GM23338 (cell line): ENCODE results near the gene DCUN1D2. TPM values are rescaled to one million over a fixed set of nuclear protein-coding genes. Genes with fewer than 3 reads are reported as not detected.

ENCODE experiments used
- ATAC-seq: fragments of 200-7000 bp; cut with Tn5 transposase; 3 replicates; pipeline ENCODE4 v1.9.1; 2020
- DNase-seq: peaks from one replicate; pipeline ENCODE4 v3.0.0-alpha.2; 2015; ENCODE audit warnings: low spot score
- H2AFZ ChIP-seq: fragments of 200-600 bp; sonication (generic); 2 replicates; pipeline ENCODE4 v1.8.0; 2016; ENCODE audit warnings: antibody characterized with exemption, mild to moderate bottlenecking, moderate library complexity
- H3F3A ChIP-seq: fragments of 200-600 bp; sonication (generic); replicated peaks from 2 replicates; pipeline ENCODE4 v1.8.0; 2017; ENCODE audit warnings: antibody characterized with exemption, mixed run types, low read depth
- H3K27ac ChIP-seq: fragments of 200-600 bp; sonication (generic); 2 replicates; pipeline ENCODE4 v1.6.1; 2016; ENCODE audit warnings: low read depth
- H3K27me3 ChIP-seq: fragments of 200-600 bp; sonication (generic); 2 replicates; pipeline ENCODE4 v1.8.0; 2016; ENCODE audit warnings: mild to moderate bottlenecking, mixed run types, moderate library complexity; ENCODE audit not compliant: insufficient read depth
- H3K36me3 ChIP-seq: fragments of 200-600 bp; sonication (generic); 2 replicates; pipeline ENCODE4 v1.8.0; 2016; ENCODE audit warnings: mild to moderate bottlenecking; ENCODE audit not compliant: insufficient read depth
- H3K4me1 ChIP-seq: fragments of 200-600 bp; sonication (generic); 2 replicates; pipeline ENCODE4 v1.8.0; 2016; ENCODE audit warnings: mild to moderate bottlenecking, moderate library complexity; ENCODE audit not compliant: insufficient read depth
- H3K4me2 ChIP-seq: fragments of 200-600 bp; sonication (generic); 2 replicates; pipeline ENCODE4 v1.7.1; 2017; ENCODE audit warnings: mixed run types
- H3K4me3 ChIP-seq: fragments of 200-600 bp; sonication (generic); 2 replicates; pipeline ENCODE4 v1.6.1; 2016; ENCODE audit warnings: mixed run types
- H3K79me2 ChIP-seq: fragments of 200-600 bp; sonication (generic); replicated peaks from 2 replicates; pipeline ENCODE4 v1.8.0; 2017; ENCODE audit warnings: mild to moderate bottlenecking; ENCODE audit not compliant: insufficient read depth
- H3K9me2 ChIP-seq: fragments of 200-600 bp; sonication (generic); 2 replicates; pipeline ENCODE4 v1.8.0; 2017; ENCODE audit not compliant: insufficient read depth
- H4K20me1 ChIP-seq: fragments of 200-600 bp; sonication (generic); replicated peaks from 2 replicates; pipeline ENCODE4 v1.8.0; 2017; ENCODE audit warnings: mild to moderate bottlenecking; ENCODE audit not compliant: insufficient read depth
- H3K27ac Mint-ChIP-seq: 2 replicates; pipeline ENCODE4 v1.8.0; 2020; ENCODE audit warnings: inconsistent platforms, mild to moderate bottlenecking, moderate library complexity, mixed read lengths
- H3K27me3 Mint-ChIP-seq: 3 replicates; pipeline ENCODE4 v1.8.0; 2022; ENCODE audit warnings: low read depth, mild to moderate bottlenecking, moderate library complexity, mixed read lengths, inconsistent platforms; ENCODE audit not compliant: insufficient read depth, poor library complexity
- H3K36me3 Mint-ChIP-seq: 3 replicates; pipeline ENCODE4 v1.8.0; 2021; ENCODE audit warnings: low read depth, mild to moderate bottlenecking, inconsistent platforms, moderate library complexity, mixed read lengths
- H3K4me1 Mint-ChIP-seq: 3 replicates; pipeline ENCODE4 v1.8.0; 2020; ENCODE audit warnings: mild to moderate bottlenecking, inconsistent platforms, mixed read lengths
- H3K4me3 Mint-ChIP-seq: 3 replicates; pipeline ENCODE4 v1.8.0; 2021; ENCODE audit warnings: moderate library complexity, mild to moderate bottlenecking, inconsistent platforms, mixed read lengths
- H3K9me3 Mint-ChIP-seq: 3 replicates; pipeline ENCODE4 v1.8.0; 2020; ENCODE audit warnings: moderate library complexity, mild to moderate bottlenecking, inconsistent platforms, mixed read lengths
- CREB1 ChIP-seq: fragments of 250-450 bp; sonication (Bioruptor Pico); IDR thresholded peaks from 2 replicates; pipeline ENCODE4 v1.5.0; 2020; ENCODE audit warnings: low read depth, mild to moderate bottlenecking, moderate library complexity
- EZH2 ChIP-seq: fragments of 200-600 bp; sonication (generic); IDR thresholded peaks from one replicate; pipeline ENCODE4 v1.8.0; 2017; ENCODE audit warnings: antibody characterized with exemption, mild to moderate bottlenecking, low read depth; ENCODE audit not compliant: unreplicated experiment
- EZH2phosphoT487 ChIP-seq: fragments of 200-600 bp; sonication (generic); IDR thresholded peaks from one replicate; pipeline ENCODE4 v1.8.1; 2018; ENCODE audit warnings: antibody characterized with exemption; ENCODE audit not compliant: unreplicated experiment
- JUNB ChIP-seq: IDR thresholded peaks from one replicate; pipeline ENCODE4 v1.6.1; 2016; ENCODE audit warnings: antibody characterized with exemption; ENCODE audit not compliant: unreplicated experiment
- NANOG ChIP-seq: IDR thresholded peaks from 2 replicates; pipeline ENCODE4 v1.6.1; 2016; ENCODE audit warnings: antibody characterized with exemption, borderline replicate concordance
- STAT1 ChIP-seq: IDR thresholded peaks from one replicate; pipeline ENCODE4 v1.6.1; 2016; ENCODE audit warnings: antibody characterized with exemption; ENCODE audit not compliant: unreplicated experiment
- polyA plus RNA-seq: library from polyadenylated mRNA; unstranded; fragments of >200 nt; fragmentation: Nextera tagmentation; extraction: Ambion mirVana; gene quantifications from 2 replicates; pipeline ENCODE4 v1.2.1, GENCODE V29; 2016
- total RNA-seq: library from RNA; depleted of rRNA; stranded (reverse); fragments of >200 nt; shearing (Covaris generic); gene quantifications from 2 replicates; pipeline ENCODE4 v1.2.3, GENCODE V29; 2014
- TF ChIP-seq, protein P1 (sequence below): fragments of 250-450 bp; sonication (Bioruptor Pico); IDR thresholded peaks from 2 replicates; pipeline ENCODE4 v1.5.0; 2020; ENCODE audit warnings: mild to moderate bottlenecking, moderate library complexity

Gene DCUN1D2
- total and polyA plus RNA-seq, 2 experiments from 2014 or later, result 12.3 to 38.0 TPM

DNA sequence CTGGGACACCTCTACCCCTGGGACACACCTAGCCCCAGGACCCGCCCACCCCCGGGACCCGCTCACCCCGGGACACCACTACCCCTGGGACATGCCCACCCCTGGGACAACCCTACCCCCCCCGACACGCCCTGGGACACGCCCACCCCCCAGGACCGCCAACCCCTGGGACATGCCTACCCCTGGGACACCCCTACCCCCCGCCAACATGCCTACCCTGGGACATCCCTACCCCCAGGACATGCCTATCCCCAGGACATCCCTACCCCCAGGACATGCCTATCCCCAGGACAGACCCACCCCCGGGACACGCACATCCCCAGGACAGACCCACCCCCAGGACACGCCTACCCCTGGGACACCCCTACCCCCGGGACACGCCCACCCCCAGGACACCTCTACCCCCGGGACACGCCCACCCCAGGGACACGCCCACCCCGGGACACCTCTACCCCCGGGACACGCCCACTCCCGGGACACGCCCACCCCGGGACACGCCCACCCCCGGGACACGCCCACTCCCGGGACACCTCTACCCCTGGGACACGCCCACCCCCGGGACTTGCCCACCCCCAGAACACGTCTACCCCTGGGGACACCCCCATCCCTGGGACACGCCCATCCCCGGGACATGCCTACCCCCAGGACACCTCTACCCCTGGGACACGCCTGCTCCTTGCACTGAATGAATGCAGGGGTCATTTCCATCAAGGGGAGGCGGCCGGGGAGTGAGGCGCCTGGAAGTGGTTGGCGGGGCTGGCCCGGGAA, 69.5 kb downstream of the DCUN1D2 start:
- H4K20me1 ChIP-seq, result no peaks in the 10 kb centered on the region
- ATAC-seq, result peak; percentile 63
- no peak overlapping the region for H2AFZ ChIP-seq
- H3K4me3 Mint-ChIP-seq, result no peak overlapping the region
- H3K4me3 ChIP-seq, result no peak overlapping the region
- TF ChIP-seq NANOG, result no peak
- H3K27me3 Mint-ChIP-seq, result peaks cover 22% of the 10 kb centered on the region
- no peak overlapping the region for H3K4me2 ChIP-seq
- H3K9me3 Mint-ChIP-seq, result no peaks in the 10 kb centered on the region
- H3K27ac Mint-ChIP-seq, result no peak overlapping the region
- H3F3A ChIP-seq, result peaks cover 13% of the 10 kb centered on the region; the same call in 1 of the 2 replicates
- no peak for DNase-seq
- no peaks in the 10 kb centered on the region for H3K9me2 ChIP-seq
- no peaks in the 10 kb centered on the region for H3K36me3 ChIP-seq
- H3K27ac ChIP-seq, result no peak overlapping the region
- H3K4me1 ChIP-seq, result no peaks in the 10 kb centered on the region
- H3K79me2 ChIP-seq, result no peaks in the 10 kb centered on the region
- peaks cover 3% of the 10 kb centered on the region; the same call in 1 of the 3 replicates for H3K4me1 Mint-ChIP-seq
- no peaks in the 10 kb centered on the region for H3K27me3 ChIP-seq
- H3K36me3 Mint-ChIP-seq, result no peaks in the 10 kb centered on the region

DNA sequence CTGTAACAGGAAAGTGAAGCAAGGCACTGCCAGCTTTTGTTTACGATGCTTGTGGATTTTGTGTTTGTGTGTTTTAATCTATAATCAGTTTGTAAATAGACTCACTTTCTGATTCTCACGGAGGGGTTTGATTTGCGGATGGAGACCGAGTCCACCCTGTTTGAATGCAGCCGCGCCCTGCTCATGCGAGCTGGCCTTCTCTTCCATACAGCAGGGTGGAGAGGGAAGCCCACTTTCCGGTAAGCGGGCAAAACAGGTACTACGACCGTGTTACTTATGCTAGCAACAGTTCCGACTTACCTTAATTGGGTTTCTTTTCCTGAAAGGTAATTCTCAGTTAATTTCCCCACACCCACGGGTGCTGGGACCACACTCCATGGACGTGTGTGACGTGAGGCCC, 70.3 kb downstream of the DCUN1D2 start:
- no peak overlapping the region for H3K27ac ChIP-seq
- no peak overlapping the region for H3K27ac Mint-ChIP-seq
- H3K27me3 ChIP-seq, result no peaks in the 10 kb centered on the region
- no peaks in the 10 kb centered on the region for H3K36me3 ChIP-seq
- no peak for ATAC-seq
- no peaks in the 10 kb centered on the region for H3K9me3 Mint-ChIP-seq
- DNase-seq, result no peak
- TF ChIP-seq JUNB, result no peak
- no peak for TF ChIP-seq NANOG
- TF ChIP-seq STAT1, result no peak
- TF ChIP-seq EZH2phosphoT487, result no peak
- TF ChIP-seq EZH2, result no peak
- TF ChIP-seq CREB1 (CRISPR knock-in tag), result no peak
- no peaks in the 10 kb centered on the region for H3K4me1 ChIP-seq
- H3K79me2 ChIP-seq, result no peaks in the 10 kb centered on the region
- no peak overlapping the region for H2AFZ ChIP-seq
- no peak overlapping the region for H3K4me2 ChIP-seq
- H3K36me3 Mint-ChIP-seq, result no peaks in the 10 kb centered on the region
- no peaks in the 10 kb centered on the region for H3K9me2 ChIP-seq
- peaks cover 3% of the 10 kb centered on the region; the same call in 1 of the 3 replicates for H3K4me1 Mint-ChIP-seq
- H3K4me3 Mint-ChIP-seq, result no peak overlapping the region
- no peaks in the 10 kb centered on the region for H4K20me1 ChIP-seq
- peaks cover 19% of the 10 kb centered on the region for H3K27me3 Mint-ChIP-seq
- H3K4me3 ChIP-seq, result no peak overlapping the region
- peaks cover 14% of the 10 kb centered on the region; the same call in 1 of the 2 replicates for H3F3A ChIP-seq

DNA sequence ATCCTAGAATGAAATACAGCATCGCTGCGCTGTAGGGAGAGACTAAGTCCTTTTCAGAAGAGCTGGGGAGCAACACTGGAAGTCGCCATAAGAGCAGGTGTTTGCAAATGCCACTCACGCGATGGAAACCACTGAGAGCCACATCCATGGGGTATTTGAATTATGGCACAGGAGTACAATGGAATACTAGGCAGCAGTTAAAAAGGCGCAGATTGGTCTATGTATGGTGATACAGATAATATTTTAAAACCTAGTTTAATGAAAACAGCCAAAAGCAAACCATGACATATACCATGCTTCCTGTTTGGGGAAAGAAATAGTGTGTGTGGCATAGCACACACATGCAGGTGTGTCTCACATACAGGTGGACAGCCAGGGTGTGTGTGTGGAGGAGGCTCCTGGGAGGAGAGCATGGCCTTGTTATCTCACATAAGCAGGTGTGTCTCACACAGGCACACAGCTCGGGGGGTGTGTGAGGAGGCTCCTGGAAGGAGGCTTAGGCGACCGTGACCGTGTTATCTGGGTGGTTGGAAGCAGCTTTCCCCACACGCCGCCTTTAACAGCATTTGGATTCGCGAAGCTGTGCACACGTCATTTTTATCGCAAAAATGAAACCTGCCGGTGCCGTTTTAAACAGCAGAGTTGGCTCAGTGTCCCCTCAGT, 70.8 kb downstream of the DCUN1D2 start:
- Histone ChIP-seq H3K27me3 (no peaks in the 10 kb centered on the region), H3F3A (peaks cover 14% of the 10 kb centered on the region; the same call in 1 of the 2 replicates), H2AFZ (no peak overlapping the region), H3K4me3 (no peak overlapping the region), H3K9me2 (no peaks in the 10 kb centered on the region), H3K79me2 (no peaks in the 10 kb centered on the region), H3K4me1 (no peaks in the 10 kb centered on the region), H3K27ac (no peak overlapping the region), H4K20me1 (no peaks in the 10 kb centered on the region), H3K4me2 (no peak overlapping the region), H3K36me3 (no peaks in the 10 kb centered on the region)
- Mint-ChIP-seq H3K27ac (no peak overlapping the region), H3K36me3 (no peaks in the 10 kb centered on the region), H3K4me1 (peaks cover 3% of the 10 kb centered on the region; the same call in 1 of the 3 replicates), H3K4me3 (no peak overlapping the region), H3K27me3 (peaks cover 22% of the 10 kb centered on the region), H3K9me3 (no peaks in the 10 kb centered on the region)
- no peak for ATAC-seq
- no peak for DNase-seq
- TF ChIP-seq, protein P1, sequence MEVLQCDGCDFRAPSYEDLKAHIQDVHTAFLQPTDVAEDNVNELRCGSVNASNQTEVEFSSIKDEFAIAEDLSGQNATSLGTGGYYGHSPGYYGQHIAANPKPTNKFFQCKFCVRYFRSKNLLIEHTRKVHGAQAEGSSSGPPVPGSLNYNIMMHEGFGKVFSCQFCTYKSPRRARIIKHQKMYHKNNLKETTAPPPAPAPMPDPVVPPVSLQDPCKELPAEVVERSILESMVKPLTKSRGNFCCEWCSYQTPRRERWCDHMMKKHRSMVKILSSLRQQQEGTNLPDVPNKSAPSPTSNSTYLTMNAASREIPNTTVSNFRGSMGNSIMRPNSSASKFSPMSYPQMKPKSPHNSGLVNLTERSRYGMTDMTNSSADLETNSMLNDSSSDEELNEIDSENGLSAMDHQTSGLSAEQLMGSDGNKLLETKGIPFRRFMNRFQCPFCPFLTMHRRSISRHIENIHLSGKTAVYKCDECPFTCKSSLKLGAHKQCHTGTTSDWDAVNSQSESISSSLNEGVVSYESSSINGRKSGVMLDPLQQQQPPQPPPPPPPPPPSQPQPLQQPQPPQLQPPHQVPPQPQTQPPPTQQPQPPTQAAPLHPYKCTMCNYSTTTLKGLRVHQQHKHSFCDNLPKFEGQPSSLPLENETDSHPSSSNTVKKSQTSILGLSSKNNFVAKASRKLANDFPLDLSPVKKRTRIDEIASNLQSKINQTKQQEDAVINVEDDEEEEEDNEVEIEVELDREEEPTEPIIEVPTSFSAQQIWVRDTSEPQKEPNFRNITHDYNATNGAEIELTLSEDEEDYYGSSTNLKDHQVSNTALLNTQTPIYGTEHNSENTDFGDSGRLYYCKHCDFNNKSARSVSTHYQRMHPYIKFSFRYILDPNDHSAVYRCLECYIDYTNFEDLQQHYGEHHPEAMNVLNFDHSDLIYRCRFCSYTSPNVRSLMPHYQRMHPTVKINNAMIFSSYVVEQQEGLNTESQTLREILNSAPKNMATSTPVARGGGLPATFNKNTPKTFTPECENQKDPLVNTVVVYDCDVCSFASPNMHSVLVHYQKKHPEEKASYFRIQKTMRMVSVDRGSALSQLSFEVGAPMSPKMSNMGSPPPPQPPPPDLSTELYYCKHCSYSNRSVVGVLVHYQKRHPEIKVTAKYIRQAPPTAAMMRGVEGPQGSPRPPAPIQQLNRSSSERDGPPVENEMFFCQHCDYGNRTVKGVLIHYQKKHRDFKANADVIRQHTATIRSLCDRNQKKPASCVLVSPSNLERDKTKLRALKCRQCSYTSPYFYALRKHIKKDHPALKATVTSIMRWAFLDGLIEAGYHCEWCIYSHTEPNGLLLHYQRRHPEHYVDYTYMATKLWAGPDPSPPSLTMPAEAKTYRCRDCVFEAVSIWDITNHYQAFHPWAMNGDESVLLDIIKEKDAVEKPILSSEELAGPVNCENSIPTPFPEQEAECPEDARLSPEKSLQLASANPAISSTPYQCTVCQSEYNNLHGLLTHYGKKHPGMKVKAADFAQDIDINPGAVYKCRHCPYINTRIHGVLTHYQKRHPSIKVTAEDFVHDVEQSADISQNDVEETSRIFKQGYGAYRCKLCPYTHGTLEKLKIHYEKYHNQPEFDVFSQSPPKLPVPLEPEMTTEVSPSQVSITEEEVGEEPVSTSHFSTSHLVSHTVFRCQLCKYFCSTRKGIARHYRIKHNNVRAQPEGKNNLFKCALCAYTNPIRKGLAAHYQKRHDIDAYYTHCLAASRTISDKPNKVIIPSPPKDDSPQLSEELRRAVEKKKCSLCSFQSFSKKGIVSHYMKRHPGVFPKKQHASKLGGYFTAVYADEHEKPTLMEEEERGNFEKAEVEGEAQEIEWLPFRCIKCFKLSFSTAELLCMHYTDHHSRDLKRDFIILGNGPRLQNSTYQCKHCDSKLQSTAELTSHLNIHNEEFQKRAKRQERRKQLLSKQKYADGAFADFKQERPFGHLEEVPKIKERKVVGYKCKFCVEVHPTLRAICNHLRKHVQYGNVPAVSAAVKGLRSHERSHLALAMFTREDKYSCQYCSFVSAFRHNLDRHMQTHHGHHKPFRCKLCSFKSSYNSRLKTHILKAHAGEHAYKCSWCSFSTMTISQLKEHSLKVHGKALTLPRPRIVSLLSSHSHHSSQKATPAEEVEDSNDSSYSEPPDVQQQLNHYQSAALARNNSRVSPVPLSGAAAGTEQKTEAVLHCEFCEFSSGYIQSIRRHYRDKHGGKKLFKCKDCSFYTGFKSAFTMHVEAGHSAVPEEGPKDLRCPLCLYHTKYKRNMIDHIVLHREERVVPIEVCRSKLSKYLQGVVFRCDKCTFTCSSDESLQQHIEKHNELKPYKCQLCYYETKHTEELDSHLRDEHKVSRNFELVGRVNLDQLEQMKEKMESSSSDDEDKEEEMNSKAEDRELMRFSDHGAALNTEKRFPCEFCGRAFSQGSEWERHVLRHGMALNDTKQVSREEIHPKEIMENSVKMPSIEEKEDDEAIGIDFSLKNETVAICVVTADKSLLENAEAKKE (CRISPR knock-in tag), result no peak
- TF ChIP-seq EZH2phosphoT487, result no peak
